LoVo (cell line): ENCODE data around the gene PRSS22.

Experiments used
- DNase-seq: peaks from one replicate; pipeline ENCODE4 v3.0.0-alpha.2; 2016; ENCODE audit warnings: low spot score

The PRSS22 gene

DNA sequence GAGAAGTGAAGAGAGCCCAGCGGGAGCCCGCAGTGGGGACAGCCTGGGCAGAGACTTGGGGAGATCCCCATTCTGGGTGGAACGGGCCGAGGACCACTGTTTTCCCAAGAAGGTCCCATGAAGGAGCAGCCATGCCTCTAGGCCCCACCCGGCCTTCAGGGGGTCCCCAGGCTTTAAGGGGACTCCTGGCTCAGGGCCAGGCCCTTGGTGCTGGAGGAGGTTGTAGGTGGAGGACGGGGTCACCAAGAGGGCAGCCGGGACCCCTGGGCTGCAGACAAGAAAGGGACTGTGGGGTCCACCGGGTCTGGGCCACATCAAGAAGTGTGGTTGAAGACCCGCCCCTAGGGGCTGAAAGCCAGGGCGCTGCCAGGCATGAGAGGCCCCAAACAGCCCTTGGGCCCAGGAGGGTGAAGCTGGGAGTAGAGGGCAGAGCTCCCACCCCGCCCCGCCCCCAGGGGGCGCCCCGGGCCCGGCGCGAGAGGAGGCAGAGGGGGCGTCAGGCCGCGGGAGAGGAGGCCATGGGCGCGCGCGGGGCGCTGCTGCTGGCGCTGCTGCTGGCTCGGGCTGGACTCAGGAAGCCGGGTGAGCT lies 41.1 kb downstream of the PRSS22 start, which contains the start of gene PRSS21:
Gene PRSS21, plus strand, starts transcription at position 487 of the 589 bp plus-strand sequence. Its CDS starts 32 bp downstream, at position 519.
- no peak for DNase-seq

- no peak for DNase-seq
Observed at GRCh38 chr16:2815299-2815771, 42.6 kb downstream of the PRSS22 start.

- DNase-seq, result no peak
Observed at GRCh38 chr16:2814551-2815298, 43.2 kb downstream of the PRSS22 start.

GRCh38 chr16:2813771-2814221 lies 44.2 kb downstream of the PRSS22 start:
- no peak for DNase-seq

GRCh38 chr16:2811703-2812471 lies 46.1 kb downstream of the PRSS22 start:
- no peak for DNase-seq

GRCh38 chr16:2810651-2811050 lies 47.3 kb downstream of the PRSS22 start:
- DNase-seq, result no peak

DNA sequence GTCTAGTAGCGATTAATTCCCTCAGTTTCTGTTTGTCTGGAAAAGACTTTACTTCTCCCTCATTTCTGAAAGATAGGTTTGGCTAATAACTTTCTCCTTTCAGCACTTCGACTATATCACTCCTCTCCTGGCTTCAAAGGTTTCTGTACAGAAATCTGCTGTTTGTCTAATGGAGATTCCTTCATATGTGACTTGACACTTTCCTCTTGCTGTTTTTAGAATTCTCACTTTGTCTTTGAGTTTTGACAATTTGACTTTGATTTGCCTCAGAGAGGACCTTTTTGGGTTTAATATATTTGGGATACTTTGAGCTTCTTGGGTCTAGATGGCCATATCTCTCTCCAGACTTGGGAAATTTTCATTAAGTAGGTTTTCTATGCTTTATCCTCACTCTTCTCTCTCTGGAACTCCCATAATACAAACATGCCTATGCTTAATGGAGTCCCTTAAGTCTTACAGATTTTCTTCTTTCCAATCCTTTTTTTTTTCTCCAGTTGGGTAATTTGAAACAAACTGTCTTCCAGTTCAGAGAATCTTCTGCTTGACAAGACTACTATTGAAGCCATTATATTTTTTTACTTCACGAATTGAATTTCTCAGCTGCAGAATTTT lies 48.7 kb downstream of the PRSS22 start:
- no peak for DNase-seq

GRCh38 chr16:2808181-2808580 lies 49.8 kb downstream of the PRSS22 start:
- no peak for DNase-seq

DNA sequence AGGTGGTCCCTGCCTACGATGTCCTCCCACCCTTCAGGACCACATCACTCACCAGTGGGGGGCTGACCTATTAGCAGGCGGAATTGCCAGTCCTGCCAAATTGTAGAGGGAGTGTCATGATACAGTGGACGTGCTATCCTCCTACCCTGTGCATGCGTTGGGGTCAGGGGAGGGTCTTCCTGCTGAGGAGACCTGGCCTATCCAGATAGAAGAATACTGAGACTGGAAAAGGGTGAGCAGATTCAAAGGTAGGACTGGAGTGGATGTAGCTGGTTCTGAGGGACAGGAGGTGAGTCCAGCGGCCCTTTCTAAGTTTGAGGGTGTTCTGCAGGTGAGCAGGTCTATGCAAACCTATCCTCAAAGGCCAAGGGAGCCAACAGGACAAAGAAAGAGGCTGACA lies 51.7 kb downstream of the PRSS22 start:
- no peak for DNase-seq

DNA sequence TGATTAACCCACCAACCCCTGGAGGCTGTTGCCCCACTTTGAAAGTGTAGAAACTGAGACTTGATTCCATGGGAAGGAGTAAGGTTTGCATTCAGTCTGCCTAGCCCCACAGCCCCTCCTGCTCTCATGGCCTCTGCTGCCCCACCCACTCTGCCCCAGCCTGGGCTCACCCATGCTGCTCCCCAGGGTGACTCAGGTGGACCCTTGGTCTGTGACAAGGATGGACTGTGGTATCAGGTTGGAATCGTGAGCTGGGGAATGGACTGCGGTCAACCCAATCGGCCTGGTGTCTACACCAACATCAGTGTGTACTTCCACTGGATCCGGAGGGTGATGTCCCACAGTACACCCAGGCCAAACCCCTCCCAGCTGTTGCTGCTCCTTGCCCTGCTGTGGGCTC lies 53.2 kb downstream of the PRSS22 start:
- DNase-seq, result no peak

DNA sequence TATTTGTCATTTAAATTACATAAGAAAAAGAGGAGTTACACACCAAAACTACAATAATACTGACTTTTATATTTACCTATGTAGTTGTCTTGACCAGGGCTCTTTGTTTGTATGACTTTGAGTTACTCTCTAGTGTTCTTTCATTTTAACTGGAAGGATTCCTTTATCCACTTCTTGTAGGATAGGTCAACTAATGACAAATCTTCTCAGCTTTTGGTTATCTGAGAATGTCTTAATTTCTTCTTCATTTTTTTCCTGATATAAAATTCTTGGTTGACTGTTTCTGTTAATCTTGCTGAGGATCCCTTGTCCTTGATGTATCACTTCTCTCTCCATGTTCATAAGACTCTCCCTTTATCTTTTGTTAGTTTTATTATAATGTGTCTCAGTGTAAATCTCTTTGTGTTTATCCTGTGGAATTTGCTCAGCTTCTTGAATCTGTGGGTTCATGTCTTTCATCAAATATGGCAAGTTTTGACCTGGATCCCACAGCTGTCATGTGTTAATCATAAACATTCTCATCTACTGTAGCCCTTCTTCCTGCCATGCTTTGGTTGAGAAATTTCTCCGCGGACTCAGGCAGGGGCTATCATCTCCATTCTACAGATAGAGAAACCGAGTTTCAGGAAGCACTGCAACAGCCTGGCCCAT lies 54.3 kb downstream of the PRSS22 start:
- no peak for DNase-seq
